Spleen (tissue), 11 donors: ENCODE data around the gene CNTNAP3. TPM values are rescaled to one million over a fixed set of nuclear protein-coding genes. Genes with fewer than 3 reads are reported as not detected.
"Not testable (repeated sequence)": the region's sequence is repeated elsewhere in the genome, so short reads cannot be mapped to it uniquely, and the experiment has no call there.

ENCODE experiments used
- DNase-seq: peaks from one replicate; pipeline ENCODE4 v3.0.0-alpha.2; 2020
- H3K27ac ChIP-seq, 8 donors: fragments of 200-600 bp; sonication (generic) in 7 of 8; 1 replicate in 4 of 8; 2 replicates in 4 of 8; pipeline versions ENCODE4 v1.5.0 to v1.8.0; 2016 to 2021; ENCODE audit warnings: inconsistent platforms in 4 of 8, mild to moderate bottlenecking in 4 of 8, moderate library complexity in 1 of 8
- H3K27me3 ChIP-seq, 7 donors: fragments of 200-600 bp; sonication (generic) in 6 of 7; replicated peaks in 1 of 7; 1 replicate in 4 of 7; 2 replicates in 3 of 7; pipeline versions ENCODE4 v1.5.0 to v1.8.0; 2016 to 2021; ENCODE audit warnings: inconsistent platforms in 3 of 7, mild to moderate bottlenecking in 1 of 7
- H3K36me3 ChIP-seq, 6 donors: fragments of 200-600 bp; sonication (generic) in 5 of 6; 1 replicate in 4 of 6; 2 replicates in 2 of 6; pipeline versions ENCODE4 v1.5.0 to v1.8.0; 2016 to 2021; ENCODE audit warnings: inconsistent platforms in 2 of 6
- H3K4me1 ChIP-seq, 6 donors: fragments of 200-600 bp; sonication (generic) in 5 of 6; 1 replicate in 3 of 6; 2 replicates in 3 of 6; pipeline versions ENCODE4 v1.5.0 to v1.8.0; 2016 to 2021; ENCODE audit warnings: inconsistent platforms in 3 of 6
- H3K4me3 ChIP-seq, 8 donors: fragments of 200-600 bp; sonication (generic) in 7 of 8; 1 replicate in 4 of 8; 2 replicates in 4 of 8; pipeline versions ENCODE4 v1.5.0 to v1.8.0; 2016 to 2021; ENCODE audit warnings: inconsistent platforms in 4 of 8, mild to moderate bottlenecking in 4 of 8, moderate library complexity in 2 of 8
- H3K9me3 ChIP-seq, 8 donors: fragments of 200-600 bp; sonication (generic) in 7 of 8; 1 replicate in 4 of 8; 2 replicates in 4 of 8; pipeline versions ENCODE4 v1.5.0 to v1.8.0; 2016 to 2021; ENCODE audit warnings: inconsistent platforms in 4 of 8
- CTCF ChIP-seq, 11 experiments: fragments of 200-600 bp in 7 of 11; fragments of 450-650 bp in 4 of 11; sonication (generic) in 4 of 11; IDR thresholded peaks in 8 of 11; conservative IDR thresholded peaks in 3 of 11; 1 replicate in 7 of 11; 2 replicates in 4 of 11; pipeline versions ENCODE4 v1.4.0 to v1.8.0; 2016 to 2021; ENCODE audit warnings: antibody characterized with exemption in 11 of 11, inconsistent platforms in 4 of 11, mild to moderate bottlenecking in 1 of 11
- POLR2A ChIP-seq, 3 donors: fragments of 450-650 bp; IDR thresholded peaks; one replicate each; pipeline ENCODE4 v1.5.1; 2017; ENCODE audit warnings: antibody characterized with exemption in 3 of 3, mild to moderate bottlenecking in 1 of 3
- POLR2AphosphoS5 ChIP-seq, 3 donors: sonication (generic); formaldehyde crosslinking; IDR thresholded peaks; one replicate each; pipeline ENCODE4 v1.5.1; 2017; ENCODE audit warnings: antibody characterized with exemption in 3 of 3
- WGBS, 5 donors: extraction: QIAGEN DNeasy Blood & Tissue Kit in 3 of 5; methylation state at CpG; one replicate each; pipeline versions ENCODE4 v1.1.5 to v1.1.7; 2013 to 2018; 5-methylcytosine and 5-hydroxymethylcytosine counted together
- intact Hi-C: fragments of 100-400 bp; cut with DNase I; formaldehyde crosslinking; loops from one replicate; pipeline ENCODE4 v1.15.0; 2023; ENCODE audit warnings: low total_unique reads
- polyA plus RNA-seq, 3 donors: library from polyadenylated mRNA; stranded (reverse); fragments of 200-250 nt; gene quantifications; one replicate each; pipeline ENCODE4 v1.2.1, GENCODE V29; 2013
- total RNA-seq, 7 donors: library from RNA; depleted of rRNA in 3 of 7; stranded (reverse); fragments of >200 nt in 3 of 7; fragmentation: NEBNext Ultra II Directional in 4 of 7; extraction: Animal tissue kit (Norgen Biotek cat#: 25700) in 4 of 7; gene quantifications; one replicate each; pipeline versions ENCODE4 v1.1.0 to v1.2.1, GENCODE V29; 2016 to 2021
- donor health status: healthy with polysubstance abuse.
- donor health status: DM: no; HTN: no; CAD: no; lungs with moderate emphysema.
- donor health status: DM: no; HTN: no; CAD: no.
- donor health status: Bipolar disorder and iron deficiency.
- donor health status: healthy.
- donor health status: DM: no; HTN: no; CAD: no.
- donor health status: DM: yes; HTN: yes; CAD: no.

Gene CNTNAP3
- total and polyA plus RNA-seq, 10 donors: 0.09 to 22.1 (median 11.7) TPM

- WGBS, 5 donors: no CpG with 5 or more reads among the region's 3 CpGs
- H3K9me3 ChIP-seq, H3K4me3 ChIP-seq, DNase-seq, H3K27me3 ChIP-seq, H3K36me3 ChIP-seq, H3K27ac ChIP-seq, H3K4me1 ChIP-seq, intact Hi-C loops: not testable (repeated sequence)
Measured at GRCh38 chr9:39157714-39158113, 130.3 kb downstream of the CNTNAP3 start.

DNA sequence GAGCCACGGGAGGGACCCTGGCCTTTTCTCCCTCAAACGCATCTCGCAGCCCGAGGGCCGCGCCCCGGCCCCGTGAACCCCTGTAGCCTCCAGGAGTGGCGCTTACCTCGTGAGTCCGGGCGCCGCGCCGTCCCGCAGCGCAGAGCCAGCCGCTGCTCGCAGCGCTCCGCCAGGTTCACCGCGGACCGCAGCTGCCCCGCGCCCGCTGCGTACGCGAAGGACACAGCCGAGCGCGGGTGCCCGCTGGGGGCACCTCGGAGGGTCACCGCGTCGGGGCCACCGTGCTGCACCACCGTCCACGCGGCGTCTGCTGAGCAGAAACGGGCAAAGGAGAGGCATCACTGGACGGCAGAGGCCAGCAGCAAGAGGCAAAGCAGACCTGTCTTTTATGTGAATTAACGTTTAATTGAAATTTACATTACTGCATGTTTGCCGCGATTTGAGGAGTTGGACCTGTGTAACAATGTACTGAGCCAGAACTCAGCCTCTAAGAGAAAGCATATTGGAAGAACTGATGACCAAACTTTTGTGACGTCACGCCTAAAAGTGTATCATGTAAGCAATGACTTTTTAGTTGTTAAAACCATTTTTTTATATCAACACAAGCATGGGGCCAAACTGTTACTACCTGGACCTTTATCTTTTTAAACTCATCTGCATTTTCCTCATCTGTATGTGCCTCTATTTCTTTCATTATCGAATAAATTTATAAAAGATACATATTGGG, 155.0 kb downstream of the CNTNAP3 start:
- H3K27ac ChIP-seq, H3K4me3 ChIP-seq, intact Hi-C loops, H3K36me3 ChIP-seq, DNase-seq, H3K27me3 ChIP-seq, H3K4me1 ChIP-seq: not testable (repeated sequence)
- peaks cover 0 to 15% (median 3%) of the 10 kb centered on the region in 8 donors for H3K9me3 ChIP-seq
- WGBS, 5 donors: 23 to 73% (median 63%) methylated on average over 7 to 50 of the region's 51 CpGs

DNA sequence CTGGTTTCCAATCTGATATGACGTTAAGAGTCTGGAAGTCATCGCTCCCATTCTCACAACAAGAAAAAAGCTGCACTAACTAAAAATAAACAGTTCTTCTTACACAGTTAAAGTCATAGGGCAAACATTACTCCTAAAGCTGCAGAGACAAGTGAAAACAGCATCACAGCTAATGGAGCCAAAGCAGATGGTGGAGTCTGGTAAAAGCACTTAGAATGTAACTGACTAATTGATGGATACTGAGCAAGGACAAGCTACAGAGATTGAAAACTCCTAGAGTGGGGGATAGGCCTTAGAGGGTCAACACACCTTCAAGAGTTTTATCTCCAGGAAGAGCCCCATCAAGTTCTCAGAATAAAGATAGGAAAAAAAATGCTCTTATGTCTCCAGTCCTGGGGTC, 166.6 kb downstream of the CNTNAP3 start:
- H3K9me3 ChIP-seq, H3K27ac ChIP-seq, DNase-seq, H3K4me3 ChIP-seq, H3K4me1 ChIP-seq, H3K36me3 ChIP-seq, intact Hi-C loops, H3K27me3 ChIP-seq: not testable (repeated sequence)
- WGBS, 5 donors: 25 to 83% (median 36%) methylated on average over 1 to 2 of the region's 2 CpGs; no CpG with 5 or more reads in 2 of the 5 donors

- H3K36me3 ChIP-seq, H3K27me3 ChIP-seq, H3K4me3 ChIP-seq, intact Hi-C loops, H3K4me1 ChIP-seq, DNase-seq, H3K9me3 ChIP-seq, H3K27ac ChIP-seq: not testable (repeated sequence)
Measured at GRCh38 chr9:39111746-39112145, 176.2 kb downstream of the CNTNAP3 start.

DNA sequence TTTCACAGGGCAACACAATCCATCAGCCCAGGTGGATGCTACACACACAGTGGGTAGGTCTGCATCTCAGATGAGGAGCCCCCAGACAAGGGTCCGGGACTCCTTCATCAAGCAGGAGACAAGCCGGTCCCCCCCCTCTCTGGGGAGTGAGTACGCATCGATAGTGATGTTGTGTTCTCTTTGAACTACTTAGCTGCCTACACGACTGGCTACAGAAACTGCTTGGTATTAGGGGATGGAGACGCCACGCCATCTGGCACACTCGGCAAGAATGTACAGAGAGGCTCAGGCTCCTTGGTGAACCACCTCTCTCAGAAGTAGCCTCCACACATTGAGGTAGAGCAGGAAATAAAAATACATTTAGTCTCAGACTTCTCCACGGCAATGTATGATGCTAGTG, 179.8 kb downstream of the CNTNAP3 start:
- WGBS, 5 donors: 84 to 97% (median 92%) methylated on average over 8 to 9 of the region's 9 CpGs
- intact Hi-C loops: no loop called here

DNA sequence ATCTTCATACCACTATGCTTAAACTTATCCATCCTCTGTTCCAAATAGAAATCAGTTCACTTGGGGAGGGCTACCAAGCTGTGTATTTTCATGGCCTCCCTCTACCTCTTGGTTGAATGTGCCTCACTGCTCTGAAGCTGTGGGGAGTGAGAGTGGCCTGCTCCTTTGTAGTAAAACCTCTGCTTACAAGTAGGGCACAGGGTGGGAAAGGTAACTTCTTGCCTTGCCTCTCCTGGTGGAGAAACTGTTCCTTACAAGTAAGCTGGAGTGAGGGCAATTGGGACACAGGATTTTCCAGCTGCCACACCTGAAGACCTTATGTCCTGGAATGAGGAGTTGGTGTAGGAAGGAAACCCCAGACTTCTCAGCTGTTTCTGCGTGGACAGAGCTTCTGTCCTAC, 190.8 kb downstream of the CNTNAP3 start:
- 84 to 90% (median 88%) methylated on average over 1 of the region's 1 CpG for WGBS, 5 donors
- H3K4me1 ChIP-seq, intact Hi-C loops, H3K36me3 ChIP-seq, H3K9me3 ChIP-seq, DNase-seq, H3K4me3 ChIP-seq, H3K27me3 ChIP-seq, H3K27ac ChIP-seq: not testable (repeated sequence)

More for the DNA sequence above, 179.8 kb downstream of the CNTNAP3 start:
- no peaks in the 10 kb centered on the region for H3K4me1 ChIP-seq
- peaks cover 0 to 5% (median 0%) of the 10 kb centered on the region in 6 donors for H3K36me3 ChIP-seq
- no peaks in the 10 kb centered on the region for H3K9me3 ChIP-seq
- H3K27ac ChIP-seq: no peak overlapping the region
- TF ChIP-seq POLR2A (IDR thresholded peaks at IDR 0.05) (no peak), POLR2AphosphoS5 (IDR thresholded peaks at IDR 0.05) (no peak), CTCF (IDR thresholded peaks at IDR 0.05 in 8 of 11, conservative IDR thresholded peaks at IDR 0.05 in 3 of 11) (no peak)
- no peak for DNase-seq
- H3K4me3 ChIP-seq: no peak overlapping the region
- no peaks in the 10 kb centered on the region for H3K27me3 ChIP-seq

GRCh38 chr9:39085311-39085710, 202.7 kb downstream of the CNTNAP3 start:
- H3K9me3 ChIP-seq, intact Hi-C loops, H3K27me3 ChIP-seq, H3K4me3 ChIP-seq, H3K27ac ChIP-seq, H3K4me1 ChIP-seq, H3K36me3 ChIP-seq, DNase-seq: not testable (repeated sequence)
- WGBS, 5 donors: 82 to 90% (median 87%) methylated on average over 5 of the region's 5 CpGs

- H3K27ac ChIP-seq, H3K36me3 ChIP-seq, H3K9me3 ChIP-seq, intact Hi-C loops, DNase-seq, H3K4me1 ChIP-seq, H3K27me3 ChIP-seq, H3K4me3 ChIP-seq: not testable (repeated sequence)
- WGBS, 5 donors: 63 to 77% (median 70%) methylated on average over 4 of the region's 4 CpGs
Measured at GRCh38 chr9:39082574-39082973, 205.4 kb downstream of the CNTNAP3 start.

DNA sequence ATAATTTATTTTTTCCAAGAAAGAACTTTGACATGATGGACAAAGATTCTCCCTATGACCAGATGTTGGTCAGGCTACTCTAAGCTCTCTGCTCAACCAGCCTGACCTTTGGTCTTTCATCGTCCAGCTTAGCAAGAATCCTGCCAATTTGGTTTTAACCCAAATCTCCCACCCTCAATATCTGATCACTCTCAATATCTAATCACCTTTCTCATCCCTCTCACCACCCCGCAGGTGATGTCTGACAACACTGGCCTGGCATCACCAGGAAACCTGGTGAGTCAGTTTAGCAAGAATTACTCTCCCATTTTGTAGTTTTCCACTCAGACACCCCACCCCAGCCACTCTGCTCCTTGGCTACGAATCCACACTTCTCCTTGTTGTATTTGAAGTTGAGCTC, 207.9 kb downstream of the CNTNAP3 start:
- H3K27me3 ChIP-seq, H3K4me1 ChIP-seq, intact Hi-C loops, H3K27ac ChIP-seq, H3K4me3 ChIP-seq, DNase-seq, H3K36me3 ChIP-seq, H3K9me3 ChIP-seq: not testable (repeated sequence)
- WGBS, 5 donors: 55 to 80% (median 64%) methylated on average over 2 to 3 of the region's 3 CpGs
